Measurements from ENCODE around the gene GZMM.
A peak's percentile ranks its signal among the peaks of the same experiment; 100 is the strongest.

GZMM gene

GRCh38 chr19:575527-576506 lies 32.0 kb downstream of the GZMM start:
- peak overlapping the region; percentile 63 for H3K4me2 ChIP-seq (ENCODE audit: low read length)
- no peak for TF ChIP-seq CTCF (IDR thresholded peaks at IDR 0.05)
- H3K36me3 ChIP-seq (ENCODE audit: control insufficient read depth, insufficient read depth, low read length): no peaks in the 10 kb centered on the region
- no peaks in the 10 kb centered on the region for H3K4me1 ChIP-seq
- H3K27ac ChIP-seq: no peak overlapping the region
- H3K27me3 ChIP-seq (ENCODE audit: control insufficient read depth, insufficient read depth, low read length): no peaks in the 10 kb centered on the region
- peaks cover 49% of the 10 kb centered on the region for H3K79me2 ChIP-seq
- H2AFZ ChIP-seq: no peak overlapping the region
- no peaks in the 10 kb centered on the region for H3K9me3 ChIP-seq (ENCODE audit: control insufficient read depth, low read length)
- no peak overlapping the region for H3K4me3 ChIP-seq (ENCODE audit: low read depth, low read length)
- H3K9ac ChIP-seq: no peak overlapping the region

- no peaks in the 10 kb centered on the region for H3K4me1 ChIP-seq
- H3K4me3 ChIP-seq (ENCODE audit: low read depth, low read length): no peak overlapping the region
- no peak overlapping the region for H3K4me2 ChIP-seq (ENCODE audit: low read length)
- no peak overlapping the region for H3K9ac ChIP-seq
- no peak overlapping the region for H2AFZ ChIP-seq
- H3K27me3 ChIP-seq (ENCODE audit: control insufficient read depth, insufficient read depth, low read length): no peaks in the 10 kb centered on the region
- H3K79me2 ChIP-seq: peaks cover 49% of the 10 kb centered on the region
- TF ChIP-seq CTCF (IDR thresholded peaks at IDR 0.05): no peak
- no peaks in the 10 kb centered on the region for H3K9me3 ChIP-seq (ENCODE audit: control insufficient read depth, low read length)
- H3K27ac ChIP-seq: no peak overlapping the region
- H3K36me3 ChIP-seq (ENCODE audit: control insufficient read depth, insufficient read depth, low read length): no peaks in the 10 kb centered on the region
Measured at GRCh38 chr19:576768-577438, 33.0 kb downstream of the GZMM start.

GRCh38 chr19:577439-578392 lies 33.9 kb downstream of the GZMM start:
- no peak overlapping the region for H3K27ac ChIP-seq
- peaks cover 46% of the 10 kb centered on the region for H3K79me2 ChIP-seq
- no peak overlapping the region for H3K4me3 ChIP-seq (ENCODE audit: low read depth, low read length)
- H2AFZ ChIP-seq: no peak overlapping the region
- TF ChIP-seq CTCF (IDR thresholded peaks at IDR 0.05): no peak
- no peak overlapping the region for H3K4me2 ChIP-seq (ENCODE audit: low read length)
- no peak overlapping the region for H3K9ac ChIP-seq
- no peaks in the 10 kb centered on the region for H3K27me3 ChIP-seq (ENCODE audit: control insufficient read depth, insufficient read depth, low read length)
- no peaks in the 10 kb centered on the region for H3K4me1 ChIP-seq
- H3K9me3 ChIP-seq (ENCODE audit: control insufficient read depth, low read length): no peaks in the 10 kb centered on the region
- no peaks in the 10 kb centered on the region for H3K36me3 ChIP-seq (ENCODE audit: control insufficient read depth, insufficient read depth, low read length)

- H3K27ac ChIP-seq: no peak overlapping the region
- H3K79me2 ChIP-seq: peaks cover 32% of the 10 kb centered on the region
- H3K36me3 ChIP-seq (ENCODE audit: control insufficient read depth, insufficient read depth, low read length): no peaks in the 10 kb centered on the region
- H3K9me3 ChIP-seq (ENCODE audit: control insufficient read depth, low read length): no peaks in the 10 kb centered on the region
- TF ChIP-seq CTCF (IDR thresholded peaks at IDR 0.05): no peak
- H2AFZ ChIP-seq: no peak overlapping the region
- H3K4me3 ChIP-seq (ENCODE audit: low read depth, low read length): no peak overlapping the region
- no peaks in the 10 kb centered on the region for H3K27me3 ChIP-seq (ENCODE audit: control insufficient read depth, insufficient read depth, low read length)
- H3K4me1 ChIP-seq: no peaks in the 10 kb centered on the region
- H3K4me2 ChIP-seq (ENCODE audit: low read length): no peak overlapping the region
- no peak overlapping the region for H3K9ac ChIP-seq
Measured at GRCh38 chr19:579111-579841, 35.4 kb downstream of the GZMM start.

All from parathyroid adenoma (tissue), 2 donors.